Measurements from ENCODE around the gene PPP1R27. TPM values are rescaled to one million over a fixed set of nuclear protein-coding genes. Genes with fewer than 3 reads are reported as not detected.
"Not testable (repeated sequence)": the region's sequence is repeated elsewhere in the genome, so short reads cannot be mapped to it uniquely, and the experiment has no call there.

PPP1R27 gene
- polyA plus RNA-seq, 3 donors = 0.22 to 1.5 (median 0.33) TPM

DNA sequence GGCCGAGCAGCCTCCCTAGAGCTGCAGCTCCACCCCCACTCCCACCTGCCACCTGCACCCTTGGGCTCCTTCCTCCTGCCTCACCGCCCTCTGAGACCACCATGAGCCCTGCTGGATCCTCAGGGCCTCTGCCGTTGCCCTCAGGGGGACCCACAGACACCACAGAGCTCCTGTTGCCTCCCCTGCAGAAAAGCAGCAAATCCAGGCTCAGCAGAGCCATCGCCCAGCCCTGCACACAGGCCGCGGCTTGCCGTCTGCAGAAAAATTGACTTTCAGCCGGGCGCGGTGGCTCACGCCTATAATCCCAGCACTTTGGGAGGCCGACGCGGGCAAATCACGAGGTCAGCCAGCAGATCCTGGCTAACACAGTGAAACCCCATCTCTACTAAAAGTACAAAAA is 7.0 kb upstream of the PPP1R27 start:
- Histone ChIP-seq H3K4me2 (replicated peaks; ENCODE audit: extremely low read depth, low read length, poor library complexity, severe bottlenecking) (no peak overlapping the region), H3K36me3 (replicated peaks in 1 of 2; ENCODE audit: control insufficient read depth in 1 of 2, insufficient read depth in 2 of 2, low read length in 2 of 2) (peaks cover 43 to 45% of the 10 kb centered on the region in 2 donors), H4K20me1 (ENCODE audit: insufficient read depth, low read length) (peaks cover 24% of the 10 kb centered on the region), H3K4me1 (ENCODE audit: control insufficient read depth in 1 of 2, insufficient read depth in 2 of 2, low read length in 2 of 2) (peaks cover 36 to 37% of the 10 kb centered on the region in 2 donors), H3K27ac (ENCODE audit: low read depth in 1 of 2, low read length in 2 of 2) (no peak overlapping the region), H2AFZ (ENCODE audit: insufficient read depth, low read depth, low read length, poor library complexity, severe bottlenecking) (no peak overlapping the region), H3K9me3 (replicated peaks in 1 of 2; ENCODE audit: control insufficient read depth in 1 of 2, insufficient read depth in 1 of 2, low read length in 2 of 2) (no peaks in the 10 kb centered on the region), H3K4me3 (replicated peaks in 1 of 3; ENCODE audit: low read depth in 2 of 3, low read length in 3 of 3) (no peak overlapping the region), H3K9ac (ENCODE audit: insufficient read depth, low read length, poor library complexity, severe bottlenecking) (no peak overlapping the region), H3K27me3 (ENCODE audit: control insufficient read depth in 2 of 2, insufficient read depth in 2 of 2, low read length in 2 of 2) (no peaks in the 10 kb centered on the region), H3K79me2 (ENCODE audit: insufficient read depth, low read length) (peaks cover 6% of the 10 kb centered on the region)
- peaks cover 40 to 49% of the 10 kb centered on the region in 2 donors for H3K36me3 Mint-ChIP-seq
- H3K4me1 Mint-ChIP-seq = peaks cover 39% of the 10 kb centered on the region
- H3K9me3 Mint-ChIP-seq = no peaks in the 10 kb centered on the region
- no peak overlapping the region for H3K4me3 Mint-ChIP-seq
- WGBS (ENCODE audit: insufficient coverage) = 85% methylated on average over 13 of the region's 15 CpGs
- no peak for DNase-seq
- peaks cover 0 to 3% (median 0%) of the 10 kb centered on the region in 3 donors for H3K27me3 Mint-ChIP-seq (ENCODE audit: low read depth in 3 of 3)
- intact Hi-C loops (cut with micrococcal nuclease) = no loop called here
- peak overlapping the region in 2 of 7 donors; percentile 25 to 45 for H3K27ac Mint-ChIP-seq
- TF ChIP-seq, protein P1, sequence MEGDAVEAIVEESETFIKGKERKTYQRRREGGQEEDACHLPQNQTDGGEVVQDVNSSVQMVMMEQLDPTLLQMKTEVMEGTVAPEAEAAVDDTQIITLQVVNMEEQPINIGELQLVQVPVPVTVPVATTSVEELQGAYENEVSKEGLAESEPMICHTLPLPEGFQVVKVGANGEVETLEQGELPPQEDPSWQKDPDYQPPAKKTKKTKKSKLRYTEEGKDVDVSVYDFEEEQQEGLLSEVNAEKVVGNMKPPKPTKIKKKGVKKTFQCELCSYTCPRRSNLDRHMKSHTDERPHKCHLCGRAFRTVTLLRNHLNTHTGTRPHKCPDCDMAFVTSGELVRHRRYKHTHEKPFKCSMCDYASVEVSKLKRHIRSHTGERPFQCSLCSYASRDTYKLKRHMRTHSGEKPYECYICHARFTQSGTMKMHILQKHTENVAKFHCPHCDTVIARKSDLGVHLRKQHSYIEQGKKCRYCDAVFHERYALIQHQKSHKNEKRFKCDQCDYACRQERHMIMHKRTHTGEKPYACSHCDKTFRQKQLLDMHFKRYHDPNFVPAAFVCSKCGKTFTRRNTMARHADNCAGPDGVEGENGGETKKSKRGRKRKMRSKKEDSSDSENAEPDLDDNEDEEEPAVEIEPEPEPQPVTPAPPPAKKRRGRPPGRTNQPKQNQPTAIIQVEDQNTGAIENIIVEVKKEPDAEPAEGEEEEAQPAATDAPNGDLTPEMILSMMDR (IDR thresholded peaks at IDR 0.05) = no peak

DNA sequence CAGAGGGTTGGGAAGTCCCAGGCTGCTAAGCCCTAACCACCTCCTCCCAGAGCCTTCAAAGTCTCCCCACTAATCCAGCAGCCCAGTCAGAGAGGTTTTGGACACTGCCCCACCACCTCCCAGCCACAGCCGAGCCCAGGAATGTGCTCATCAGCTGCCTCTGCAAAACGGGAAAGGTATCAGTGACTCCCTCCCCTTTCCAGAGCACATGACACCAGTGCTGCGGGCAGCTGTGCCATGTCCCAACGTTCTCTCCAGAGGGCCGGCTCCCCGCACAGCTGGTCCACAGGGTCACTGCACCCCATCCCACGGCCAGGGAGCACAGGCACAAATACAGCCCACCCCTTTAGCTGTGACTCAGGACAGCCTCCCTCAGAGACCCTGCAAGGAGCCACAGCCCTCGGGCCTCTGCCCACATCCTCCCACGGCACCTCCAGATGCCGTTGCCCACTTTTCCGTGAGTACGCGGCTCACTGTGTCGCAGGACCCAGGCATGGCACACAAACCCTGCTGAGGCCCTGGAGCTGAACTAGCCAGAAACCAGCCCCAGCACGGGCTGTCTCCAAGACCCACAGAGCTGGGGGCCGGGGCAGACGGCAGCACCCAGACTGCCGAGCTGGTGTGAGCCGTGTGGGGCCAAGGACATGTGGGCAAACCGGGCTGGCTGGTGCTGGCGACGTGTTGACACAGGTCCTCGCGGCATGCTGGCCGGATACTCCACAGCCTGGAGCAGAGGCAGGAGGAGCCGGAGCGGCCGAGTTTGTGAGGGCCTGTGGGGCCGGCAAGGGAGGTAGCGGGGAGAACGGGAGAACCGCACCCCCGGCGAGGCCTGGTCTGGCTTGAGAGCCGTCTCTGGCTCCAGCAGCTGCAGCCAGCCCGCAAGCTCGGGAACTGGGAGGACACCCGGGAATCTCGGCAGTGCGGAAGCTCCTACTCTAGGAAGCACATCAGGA is 6.3 kb upstream of the PPP1R27 start:
- H3K36me3 Mint-ChIP-seq = peaks cover 33 to 41% of the 10 kb centered on the region in 2 donors
- H4K20me1 ChIP-seq (ENCODE audit: insufficient read depth, low read length) = peaks cover 24% of the 10 kb centered on the region
- H3K4me1 Mint-ChIP-seq = peaks cover 44% of the 10 kb centered on the region
- peak overlapping the region; percentile 35 for H3K4me2 ChIP-seq (replicated peaks; ENCODE audit: extremely low read depth, low read length, poor library complexity, severe bottlenecking)
- no peaks in the 10 kb centered on the region for H3K27me3 ChIP-seq (ENCODE audit: control insufficient read depth in 2 of 2, insufficient read depth in 2 of 2, low read length in 2 of 2)
- peak in 1 of 3 donors; percentile 45 for DNase-seq
- 43% methylated on average over 36 of the region's 40 CpGs for WGBS (ENCODE audit: insufficient coverage)
- peaks cover 8% of the 10 kb centered on the region for H3K79me2 ChIP-seq (ENCODE audit: insufficient read depth, low read length)
- intact Hi-C loops (cut with micrococcal nuclease) = no loop called here
- peak overlapping the region; percentile 27 for H3K9ac ChIP-seq (ENCODE audit: insufficient read depth, low read length, poor library complexity, severe bottlenecking)
- H3K9me3 Mint-ChIP-seq = no peaks in the 10 kb centered on the region
- H3K4me3 ChIP-seq (replicated peaks in 1 of 3; ENCODE audit: low read depth in 2 of 3, low read length in 3 of 3) = no peak overlapping the region
- H3K4me1 ChIP-seq (ENCODE audit: control insufficient read depth in 1 of 2, insufficient read depth in 2 of 2, low read length in 2 of 2) = peaks cover 43 to 44% of the 10 kb centered on the region in 2 donors
- peak overlapping the region; percentile 68 for H2AFZ ChIP-seq (ENCODE audit: insufficient read depth, low read depth, low read length, poor library complexity, severe bottlenecking)
- H3K27ac Mint-ChIP-seq = peak overlapping the region in 5 of 7 donors; percentile 25 to 68 (median 43)
- TF ChIP-seq, protein P1 (IDR thresholded peaks at IDR 0.05) = no peak
- H3K27me3 Mint-ChIP-seq (ENCODE audit: low read depth in 3 of 3) = peaks cover 0 to 3% (median 0%) of the 10 kb centered on the region in 3 donors
- no peak overlapping the region for H3K4me3 Mint-ChIP-seq
- H3K27ac ChIP-seq (ENCODE audit: low read depth in 1 of 2, low read length in 2 of 2) = no peak overlapping the region
- H3K9me3 ChIP-seq (replicated peaks in 1 of 2; ENCODE audit: control insufficient read depth in 1 of 2, insufficient read depth in 1 of 2, low read length in 2 of 2) = no peaks in the 10 kb centered on the region
- peaks cover 36 to 38% of the 10 kb centered on the region in 2 donors for H3K36me3 ChIP-seq (replicated peaks in 1 of 2; ENCODE audit: control insufficient read depth in 1 of 2, insufficient read depth in 2 of 2, low read length in 2 of 2)

DNA sequence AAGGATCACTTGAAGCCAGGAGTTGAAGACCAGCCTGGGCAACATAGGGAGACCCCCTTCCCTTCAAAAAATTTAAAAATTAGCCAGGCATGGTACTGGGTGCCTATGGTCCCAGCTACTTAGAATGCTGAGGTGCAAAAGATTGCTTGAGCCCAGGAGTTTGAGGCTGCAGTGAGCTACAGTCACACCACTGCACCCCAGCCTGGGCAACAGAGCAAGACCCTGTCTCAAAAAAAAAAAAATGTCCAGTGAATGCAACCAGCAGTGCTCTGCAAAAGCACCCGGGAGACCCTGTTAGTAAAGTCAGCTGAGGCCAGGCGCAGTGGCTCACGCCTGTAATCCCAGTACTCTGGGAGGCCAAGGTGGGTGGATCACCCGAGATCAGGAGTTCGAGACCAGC is 5.2 kb upstream of the PPP1R27 start:
- peak overlapping the region in 1 of 7 donors; percentile 41 for H3K27ac Mint-ChIP-seq
- H3K9me3 ChIP-seq (replicated peaks in 1 of 2; ENCODE audit: control insufficient read depth in 1 of 2, insufficient read depth in 1 of 2, low read length in 2 of 2); DNase-seq; H3K9ac ChIP-seq (ENCODE audit: insufficient read depth, low read length, poor library complexity, severe bottlenecking); H2AFZ ChIP-seq (ENCODE audit: insufficient read depth, low read depth, low read length, poor library complexity, severe bottlenecking); H3K27me3 Mint-ChIP-seq (ENCODE audit: low read depth in 3 of 3); H3K4me2 ChIP-seq (replicated peaks; ENCODE audit: extremely low read depth, low read length, poor library complexity, severe bottlenecking); H3K4me3 ChIP-seq (replicated peaks in 1 of 3; ENCODE audit: low read depth in 2 of 3, low read length in 3 of 3); H3K27me3 ChIP-seq (ENCODE audit: control insufficient read depth in 2 of 2, insufficient read depth in 2 of 2, low read length in 2 of 2); H3K9me3 Mint-ChIP-seq; intact Hi-C loops (cut with micrococcal nuclease); H3K27ac ChIP-seq (ENCODE audit: low read depth in 1 of 2, low read length in 2 of 2); H3K4me3 Mint-ChIP-seq: not testable (repeated sequence)
- 88% methylated on average over 3 of the region's 5 CpGs for WGBS (ENCODE audit: insufficient coverage)
- peaks cover 50% of the 10 kb centered on the region for H3K4me1 Mint-ChIP-seq
- Histone ChIP-seq H3K36me3 (replicated peaks in 1 of 2; ENCODE audit: control insufficient read depth in 1 of 2, insufficient read depth in 2 of 2, low read length in 2 of 2) (peaks cover 25 to 27% of the 10 kb centered on the region in 2 donors), H3K4me1 (ENCODE audit: control insufficient read depth in 1 of 2, insufficient read depth in 2 of 2, low read length in 2 of 2) (peaks cover 47 to 50% of the 10 kb centered on the region in 2 donors), H3K79me2 (ENCODE audit: insufficient read depth, low read length) (peaks cover 16% of the 10 kb centered on the region), H4K20me1 (ENCODE audit: insufficient read depth, low read length) (peaks cover 19% of the 10 kb centered on the region)
- H3K36me3 Mint-ChIP-seq = peaks cover 26 to 33% of the 10 kb centered on the region in 2 donors
